Suprapubic skin (tissue), 3 donors: ENCODE measurements around the gene NF1.

ENCODE experiments used
- CTCF ChIP-seq, 2 donors: fragments of 200-600 bp in 1 of 2; fragments of 450-650 bp in 1 of 2; sonication (generic) in 1 of 2; IDR thresholded peaks; one replicate each; pipeline ENCODE4 v1.5.1; 2016 to 2019; ENCODE audit warnings: antibody characterized with exemption in 2 of 2, mild to moderate bottlenecking in 1 of 2, moderate library complexity in 1 of 2
- EP300 ChIP-seq: sonication (generic); formaldehyde crosslinking; IDR thresholded peaks from one replicate; pipeline ENCODE4 v1.6.1; 2017; ENCODE audit warnings: antibody characterized with exemption
- POLR2A ChIP-seq, 2 donors: fragments of 450-650 bp; IDR thresholded peaks; one replicate each; pipeline ENCODE4 v1.6.1; 2017; ENCODE audit warnings: antibody characterized with exemption in 2 of 2, mild to moderate bottlenecking in 2 of 2, moderate library complexity in 2 of 2

GRCh38 chr17:31311526-31311925 lies 216.7 kb downstream of the NF1 start:
- TF ChIP-seq CTCF (IDR thresholded peaks at IDR 0.05) (no peak), POLR2A (IDR thresholded peaks at IDR 0.05) (no peak), EP300 (no peak)
